ENCODE data around the gene MGLL. TPM values are rescaled to one million over a fixed set of nuclear protein-coding genes. Genes with fewer than 3 reads are reported as not detected.

MGLL gene
- total and polyA plus RNA-seq, 2 donors (not counting 1 experiment from before 2014, with no cell fraction given): 1.7 to 6.9 TPM

DNA sequence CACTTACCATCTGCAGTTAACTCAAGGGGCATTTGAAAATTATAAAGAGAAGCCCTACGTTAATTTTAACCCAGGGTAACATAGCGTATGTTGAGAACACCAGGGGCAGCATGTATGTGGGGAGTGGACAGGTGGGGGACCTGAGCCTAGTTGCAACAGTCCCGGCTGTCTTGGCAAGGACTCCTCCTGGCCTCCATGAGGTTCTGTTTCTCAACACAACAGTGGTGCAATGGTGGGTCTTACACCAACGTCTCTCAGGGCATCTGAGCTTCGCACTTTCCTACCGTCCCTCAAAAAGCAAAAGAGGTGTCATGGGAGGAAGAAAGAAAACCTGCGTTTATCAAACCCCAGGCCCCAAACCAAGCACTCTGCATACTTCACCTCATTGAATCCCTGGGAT, 50.6 kb downstream of the MGLL start:
- Histone ChIP-seq H3K79me2 (ENCODE audit: control insufficient read depth, insufficient read depth, low read length) (no peaks in the 10 kb centered on the region), H3K4me3 (ENCODE audit: control extremely low read depth in 1 of 5, extremely low read depth in 1 of 5, insufficient read depth in 1 of 5, low read depth in 2 of 5, low read length in 4 of 5) (no peak overlapping the region), H3K27me3 (replicated peaks in 1 of 4; ENCODE audit: control extremely low read depth in 1 of 4, control insufficient read depth in 3 of 4, insufficient read depth in 4 of 4, low read length in 3 of 4) (no peaks in the 10 kb centered on the region), H2AFZ (ENCODE audit: insufficient read depth, low read depth, low read length, poor library complexity, severe bottlenecking) (no peak overlapping the region), H3K9me3 (ENCODE audit: control extremely low read depth in 1 of 3, control insufficient read depth in 2 of 3, insufficient read depth in 1 of 3, low read length in 2 of 3) (peaks cover 0 to 17% (median 7%) of the 10 kb centered on the region in 3 donors), H3K36me3 (replicated peaks in 1 of 2; ENCODE audit: control extremely low read depth in 1 of 2, control insufficient read depth in 1 of 2, extremely low read depth in 1 of 2, insufficient read depth in 2 of 2, low read length in 1 of 2) (no peaks in the 10 kb centered on the region), H3K4me1 (ENCODE audit: control insufficient read depth in 2 of 2, insufficient read depth in 2 of 2, low read length in 2 of 2) (peaks cover 13 to 17% of the 10 kb centered on the region in 2 donors), H3K27ac (ENCODE audit: low read length in 2 of 2) (no peak overlapping the region), H3K9ac (ENCODE audit: low read length) (no peak overlapping the region), H4K20me1 (ENCODE audit: control insufficient read depth, insufficient read depth, low read length, poor library complexity, severe bottlenecking) (no peaks in the 10 kb centered on the region), H3K4me2 (replicated peaks; ENCODE audit: low read depth, low read length, poor library complexity, severe bottlenecking) (no peak overlapping the region)
- H3K4me1 Mint-ChIP-seq: peaks cover 19% of the 10 kb centered on the region
- no peak for TF ChIP-seq EZH2 (IDR thresholded peaks at IDR 0.05; ENCODE audit: borderline replicate concordance, insufficient read depth, low read depth, low read length, poor library complexity, severe bottlenecking)
- DNase-seq (no peak), ATAC-seq (ENCODE audit: low read depth) (no peak)
- H3K27ac Mint-ChIP-seq: no peak overlapping the region
- H3K9me3 Mint-ChIP-seq (ENCODE audit: insufficient read depth): peaks cover 7% of the 10 kb centered on the region
- no peak overlapping the region for H3K4me3 Mint-ChIP-seq
- ChIA-PET POLR2A (no interaction called here), CTCF (no interaction called here)
- H3K27me3 Mint-ChIP-seq: no peaks in the 10 kb centered on the region
- intact Hi-C loops (cut with micrococcal nuclease): no loop called here
- WGBS (ENCODE audit: insufficient coverage): 100% methylated on average over 4 of the region's 7 CpGs

DNA sequence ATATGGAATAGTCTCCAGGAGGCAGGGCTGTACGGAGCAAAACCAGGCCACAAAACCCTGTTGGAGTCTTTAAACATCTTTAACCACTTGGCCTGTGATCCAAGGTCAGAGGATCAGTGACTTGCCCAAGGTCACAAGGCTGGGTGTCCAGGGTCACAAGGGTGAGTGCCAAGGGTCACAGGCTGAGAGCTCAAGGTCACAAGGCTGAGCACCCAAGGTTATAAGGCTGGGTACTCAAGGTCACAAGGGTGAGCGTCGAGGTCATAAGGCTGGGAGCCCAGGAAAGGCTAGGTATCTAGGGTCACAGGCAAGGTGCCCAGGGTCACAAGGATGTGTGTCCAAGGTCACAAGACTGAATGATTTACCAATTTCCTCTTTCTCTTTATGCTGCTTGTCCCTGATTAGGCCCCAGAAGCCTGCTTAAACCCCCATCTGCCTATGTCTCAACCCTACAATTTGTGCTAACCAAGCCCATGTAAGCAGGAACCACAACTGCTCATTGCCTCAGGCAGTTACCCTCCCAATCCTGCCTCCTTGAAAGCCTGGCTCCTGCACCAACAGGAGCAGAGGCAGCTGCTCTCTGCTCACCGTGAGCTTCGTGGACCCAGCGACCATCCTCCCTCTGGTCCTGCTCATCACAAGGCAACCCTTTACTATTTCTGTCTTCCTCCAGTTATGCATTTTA, 51.5 kb downstream of the MGLL start:
- Histone ChIP-seq H3K79me2 (ENCODE audit: control insufficient read depth, insufficient read depth, low read length) (no peaks in the 10 kb centered on the region), H3K27ac (ENCODE audit: low read length in 2 of 2) (no peak overlapping the region), H4K20me1 (ENCODE audit: control insufficient read depth, insufficient read depth, low read length, poor library complexity, severe bottlenecking) (no peaks in the 10 kb centered on the region), H3K4me2 (replicated peaks; ENCODE audit: low read depth, low read length, poor library complexity, severe bottlenecking) (no peak overlapping the region), H3K4me3 (ENCODE audit: control extremely low read depth in 1 of 5, extremely low read depth in 1 of 5, insufficient read depth in 1 of 5, low read depth in 2 of 5, low read length in 4 of 5) (no peak overlapping the region), H3K4me1 (ENCODE audit: control insufficient read depth in 2 of 2, insufficient read depth in 2 of 2, low read length in 2 of 2) (peaks cover 10 to 11% of the 10 kb centered on the region in 2 donors), H3K9me3 (ENCODE audit: control extremely low read depth in 1 of 3, control insufficient read depth in 2 of 3, insufficient read depth in 1 of 3, low read length in 2 of 3) (peaks cover 0 to 12% (median 7%) of the 10 kb centered on the region in 3 donors), H2AFZ (ENCODE audit: insufficient read depth, low read depth, low read length, poor library complexity, severe bottlenecking) (no peak overlapping the region), H3K27me3 (replicated peaks in 1 of 4; ENCODE audit: control extremely low read depth in 1 of 4, control insufficient read depth in 3 of 4, insufficient read depth in 4 of 4, low read length in 3 of 4) (no peaks in the 10 kb centered on the region), H3K36me3 (replicated peaks in 1 of 2; ENCODE audit: control extremely low read depth in 1 of 2, control insufficient read depth in 1 of 2, extremely low read depth in 1 of 2, insufficient read depth in 2 of 2, low read length in 1 of 2) (no peaks in the 10 kb centered on the region), H3K9ac (ENCODE audit: low read length) (no peak overlapping the region)
- intact Hi-C loops (cut with micrococcal nuclease): no loop called here
- TF ChIP-seq, protein P1, sequence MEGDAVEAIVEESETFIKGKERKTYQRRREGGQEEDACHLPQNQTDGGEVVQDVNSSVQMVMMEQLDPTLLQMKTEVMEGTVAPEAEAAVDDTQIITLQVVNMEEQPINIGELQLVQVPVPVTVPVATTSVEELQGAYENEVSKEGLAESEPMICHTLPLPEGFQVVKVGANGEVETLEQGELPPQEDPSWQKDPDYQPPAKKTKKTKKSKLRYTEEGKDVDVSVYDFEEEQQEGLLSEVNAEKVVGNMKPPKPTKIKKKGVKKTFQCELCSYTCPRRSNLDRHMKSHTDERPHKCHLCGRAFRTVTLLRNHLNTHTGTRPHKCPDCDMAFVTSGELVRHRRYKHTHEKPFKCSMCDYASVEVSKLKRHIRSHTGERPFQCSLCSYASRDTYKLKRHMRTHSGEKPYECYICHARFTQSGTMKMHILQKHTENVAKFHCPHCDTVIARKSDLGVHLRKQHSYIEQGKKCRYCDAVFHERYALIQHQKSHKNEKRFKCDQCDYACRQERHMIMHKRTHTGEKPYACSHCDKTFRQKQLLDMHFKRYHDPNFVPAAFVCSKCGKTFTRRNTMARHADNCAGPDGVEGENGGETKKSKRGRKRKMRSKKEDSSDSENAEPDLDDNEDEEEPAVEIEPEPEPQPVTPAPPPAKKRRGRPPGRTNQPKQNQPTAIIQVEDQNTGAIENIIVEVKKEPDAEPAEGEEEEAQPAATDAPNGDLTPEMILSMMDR (IDR thresholded peaks at IDR 0.05): no peak
- TF ChIP-seq EZH2 (IDR thresholded peaks at IDR 0.05; ENCODE audit: borderline replicate concordance, insufficient read depth, low read depth, low read length, poor library complexity, severe bottlenecking): no peak
- DNase-seq (no peak), ATAC-seq (ENCODE audit: low read depth) (no peak)
- POLR2A ChIA-PET: interaction anchor here (0.6 kb wide), 1 partner anchor 966 kb away, joined by 5 read pairs; no protein-coding TSS in a partner anchor
- peaks cover 7% of the 10 kb centered on the region for H3K9me3 Mint-ChIP-seq (ENCODE audit: insufficient read depth)
- 95% methylated on average over 6 of the region's 6 CpGs for WGBS (ENCODE audit: insufficient coverage)
- peaks cover 11% of the 10 kb centered on the region for H3K4me1 Mint-ChIP-seq
- CTCF ChIA-PET: no interaction called here
- no peak overlapping the region for H3K4me3 Mint-ChIP-seq
- no peaks in the 10 kb centered on the region for H3K27me3 Mint-ChIP-seq
- no peak overlapping the region for H3K27ac Mint-ChIP-seq
